Neural progenitor cell (in vitro differentiated cells): ENCODE results near the gene FRMPD2. TPM values are rescaled to one million over a fixed set of nuclear protein-coding genes. Genes with fewer than 3 reads are reported as not detected.

Source experiments
- DNase-seq: peaks from one replicate; pipeline ENCODE4 v3.0.0-alpha.2; 2016; ENCODE audit warnings: low spot score
- H2AFZ ChIP-seq: fragments of 200-600 bp; sonication (generic); replicated peaks from 2 replicates; pipeline ENCODE4 v1.6.1; 2016; ENCODE audit warnings: antibody characterized with exemption
- H3F3A ChIP-seq: fragments of 200-600 bp; sonication (generic); 2 replicates; pipeline ENCODE4 v1.6.1; 2016; ENCODE audit warnings: antibody characterized with exemption, low read depth
- H3K27ac ChIP-seq: fragments of 200-600 bp; sonication (generic); 2 replicates; pipeline ENCODE4 v1.5.1; 2016; ENCODE audit warnings: mild to moderate bottlenecking
- H3K27me3 ChIP-seq: fragments of 200-600 bp; sonication (generic); 2 replicates; pipeline ENCODE4 v1.6.1; 2016; ENCODE audit warnings: mild to moderate bottlenecking, moderate library complexity
- H3K36me3 ChIP-seq: fragments of 200-600 bp; sonication (generic); 2 replicates; pipeline ENCODE4 v1.5.1; 2016
- H3K4me1 ChIP-seq: fragments of 200-600 bp; sonication (generic); 2 replicates; pipeline ENCODE4 v1.6.1; 2016; ENCODE audit warnings: mixed run types
- H3K4me2 ChIP-seq: fragments of 200-600 bp; sonication (generic); 2 replicates; pipeline ENCODE4 v1.6.1; 2016
- H3K4me3 ChIP-seq: fragments of 200-600 bp; sonication (generic); 2 replicates; pipeline ENCODE4 v1.5.1; 2016
- H3K79me2 ChIP-seq: fragments of 200-600 bp; sonication (generic); 2 replicates; pipeline ENCODE4 v1.6.1; 2016; ENCODE audit warnings: low read depth
- H3K9ac ChIP-seq: fragments of 200-600 bp; sonication (generic); 2 replicates; pipeline ENCODE4 v1.6.1; 2016
- H3K9me3 ChIP-seq: fragments of 200-600 bp; sonication (generic); 2 replicates; pipeline ENCODE4 v1.5.1; 2016; ENCODE audit warnings: low read depth
- H4K20me1 ChIP-seq: fragments of 200-600 bp; sonication (generic); 2 replicates; pipeline ENCODE4 v1.6.1; 2016; ENCODE audit warnings: low read depth
- H3K27ac Mint-ChIP-seq: 3 replicates; pipeline ENCODE4 v1.8.0; 2021; ENCODE audit warnings: mixed read lengths
- H3K27me3 Mint-ChIP-seq: 2 replicates; pipeline ENCODE4 v1.8.0; 2022; ENCODE audit warnings: low read depth, mild to moderate bottlenecking, inconsistent platforms, moderate library complexity, mixed read lengths; ENCODE audit not compliant: insufficient read depth
- H3K36me3 Mint-ChIP-seq: 3 replicates; pipeline ENCODE4 v1.8.0; 2021; ENCODE audit warnings: mixed read lengths
- H3K4me1 Mint-ChIP-seq: 3 replicates; pipeline ENCODE4 v1.8.0; 2021; ENCODE audit warnings: mixed read lengths
- H3K4me3 Mint-ChIP-seq: 3 replicates; pipeline ENCODE4 v1.8.0; 2021; ENCODE audit warnings: mild to moderate bottlenecking, moderate library complexity, mixed read lengths
- H3K9me3 Mint-ChIP-seq: 3 replicates; pipeline ENCODE4 v1.8.0; 2020; ENCODE audit warnings: mixed read lengths
- CTCF ChIP-seq: fragments of 200-600 bp; sonication (generic); IDR thresholded peaks from 2 replicates; pipeline ENCODE4 v1.5.1; 2017; ENCODE audit warnings: antibody characterized with exemption, mild to moderate bottlenecking
- EZH2 ChIP-seq: fragments of 200-600 bp; sonication (generic); IDR thresholded peaks from 2 replicates; pipeline ENCODE4 v1.6.1; 2017; ENCODE audit warnings: antibody characterized with exemption, mild to moderate bottlenecking, moderate library complexity
- EZH2phosphoT487 ChIP-seq: fragments of 200-600 bp; sonication (generic); IDR thresholded peaks from 2 replicates; pipeline ENCODE4 v1.6.1; 2017; ENCODE audit warnings: antibody characterized with exemption
- total RNA-seq: library from RNA; depleted of rRNA; stranded (reverse); fragments of >200 nt; gene quantifications from 2 replicates; pipeline ENCODE4 v1.2.3, GENCODE V29; 2015; ENCODE audit warnings: low replicate concordance

FRMPD2 gene
- total RNA-seq, 1 donor from 2014 or later: not detected

- Mint-ChIP-seq H3K4me1 (peaks cover 18% of the 10 kb centered on the region), H3K36me3 (peaks cover 7% of the 10 kb centered on the region), H3K27ac (no peak overlapping the region), H3K9me3 (no peaks in the 10 kb centered on the region), H3K4me3 (peak overlapping the region; percentile 81), H3K27me3 (peaks cover 3% of the 10 kb centered on the region)
- H3K27me3 ChIP-seq: peaks cover 18% of the 10 kb centered on the region
- H3F3A ChIP-seq: peaks cover 23% of the 10 kb centered on the region
- H3K4me3 ChIP-seq: no peak overlapping the region
- DNase-seq: no peak
- H3K4me1 ChIP-seq: peaks cover 5% of the 10 kb centered on the region
- H3K9ac ChIP-seq: no peak overlapping the region
- no peak overlapping the region for H3K27ac ChIP-seq
- TF ChIP-seq CTCF (no peak), EZH2 (no peak), EZH2phosphoT487 (no peak)
- H3K36me3 ChIP-seq: no peaks in the 10 kb centered on the region
- no peaks in the 10 kb centered on the region for H3K9me3 ChIP-seq
- H3K79me2 ChIP-seq: peaks cover 39% of the 10 kb centered on the region
- peak overlapping the region; percentile 45 for H3K4me2 ChIP-seq
- H4K20me1 ChIP-seq: peaks cover 39% of the 10 kb centered on the region
- H2AFZ ChIP-seq: no peak overlapping the region
These were observed 31.4 kb upstream of the FRMPD2 start for GRCh38 chr10:48305905-48306264.

DNA sequence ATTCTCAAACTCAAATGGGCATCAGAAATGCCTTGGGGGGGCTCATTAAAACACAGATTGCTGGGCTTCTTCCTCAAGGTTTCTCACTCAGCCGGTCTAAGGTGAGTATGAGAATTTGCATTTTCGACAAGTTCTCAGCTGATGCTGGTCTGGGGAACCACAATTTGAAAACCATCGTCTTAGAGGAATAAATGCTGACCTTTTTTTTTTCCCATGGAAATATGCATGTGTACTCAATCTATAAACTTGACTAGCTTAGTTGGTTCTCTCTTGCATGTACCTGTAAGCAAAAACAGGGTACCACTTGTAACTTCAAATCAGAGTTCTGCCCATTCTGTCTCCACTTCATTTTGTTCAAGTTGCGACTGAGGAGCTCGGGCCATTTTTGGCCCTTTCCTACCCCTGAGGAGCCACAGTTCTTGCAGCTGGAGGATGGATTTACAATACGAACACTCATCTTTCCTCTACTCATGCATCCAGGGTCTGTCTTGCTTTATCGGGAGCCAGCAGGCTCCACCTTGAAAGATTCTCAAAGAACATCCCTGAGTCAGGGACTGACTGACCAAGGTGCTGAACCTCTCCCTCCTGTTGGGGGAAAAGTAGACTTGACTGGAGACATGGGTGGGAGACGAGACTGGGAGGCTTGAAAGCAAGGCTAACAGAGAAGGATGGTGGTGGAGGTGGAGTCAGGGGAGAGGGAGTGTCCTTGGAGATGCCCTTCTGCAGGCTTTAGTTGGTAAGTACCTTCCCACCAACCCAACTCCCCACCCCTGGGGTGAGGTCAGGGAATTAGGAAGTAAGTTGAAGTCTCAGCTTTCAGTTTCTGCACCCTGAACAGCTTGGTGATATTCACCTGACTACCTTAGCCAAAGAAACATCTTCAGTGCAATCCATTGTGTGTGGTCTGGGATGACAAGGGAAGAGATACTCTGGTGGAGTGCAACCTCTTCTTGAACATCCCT is 28.3 kb upstream of the FRMPD2 start:
- no peak overlapping the region for H3K9ac ChIP-seq
- peaks cover 3% of the 10 kb centered on the region for H3K36me3 Mint-ChIP-seq
- TF ChIP-seq CTCF (no peak), EZH2 (no peak), EZH2phosphoT487 (no peak)
- peaks cover 8% of the 10 kb centered on the region for H3K4me1 Mint-ChIP-seq
- no peak overlapping the region for H3K4me2 ChIP-seq
- no peak for DNase-seq
- no peak overlapping the region for H3K4me3 Mint-ChIP-seq
- no peaks in the 10 kb centered on the region for H3K4me1 ChIP-seq
- H3K9me3 ChIP-seq: no peaks in the 10 kb centered on the region
- H3K4me3 ChIP-seq: no peak overlapping the region
- peaks cover 3% of the 10 kb centered on the region for H3K27me3 Mint-ChIP-seq
- H3K27ac ChIP-seq: no peak overlapping the region
- H2AFZ ChIP-seq: no peak overlapping the region
- H3K36me3 ChIP-seq: no peaks in the 10 kb centered on the region
- H3K79me2 ChIP-seq: peaks cover 8% of the 10 kb centered on the region
- H3K27me3 ChIP-seq: peaks cover 18% of the 10 kb centered on the region
- no peaks in the 10 kb centered on the region for H3K9me3 Mint-ChIP-seq
- H3K27ac Mint-ChIP-seq: no peak overlapping the region
- peaks cover 20% of the 10 kb centered on the region for H3F3A ChIP-seq
- peaks cover 9% of the 10 kb centered on the region for H4K20me1 ChIP-seq

GRCh38 chr10:48300556-48300955 is 26.1 kb upstream of the FRMPD2 start:
- H3K27ac ChIP-seq: no peak overlapping the region
- Mint-ChIP-seq H3K27ac (no peak overlapping the region), H3K27me3 (peaks cover 3% of the 10 kb centered on the region), H3K4me1 (no peaks in the 10 kb centered on the region), H3K36me3 (no peaks in the 10 kb centered on the region), H3K9me3 (no peaks in the 10 kb centered on the region), H3K4me3 (no peak overlapping the region)
- peaks cover 13% of the 10 kb centered on the region for H3K27me3 ChIP-seq
- no peak overlapping the region for H3K9ac ChIP-seq
- H3K9me3 ChIP-seq: no peaks in the 10 kb centered on the region
- no peaks in the 10 kb centered on the region for H3K36me3 ChIP-seq
- no peaks in the 10 kb centered on the region for H4K20me1 ChIP-seq
- no peak for TF ChIP-seq EZH2
- no peak for TF ChIP-seq EZH2phosphoT487
- no peak for TF ChIP-seq CTCF
- no peak overlapping the region for H3K4me2 ChIP-seq
- H3K4me3 ChIP-seq: no peak overlapping the region
- DNase-seq: no peak
- peaks cover under 1% of the 10 kb centered on the region for H3F3A ChIP-seq
- no peaks in the 10 kb centered on the region for H3K4me1 ChIP-seq
- H3K79me2 ChIP-seq: no peaks in the 10 kb centered on the region
- H2AFZ ChIP-seq: no peak overlapping the region
